Fibroblast of peridontal ligament (primary cell): ENCODE data around the gene PIP5K1B.
"Not testable (repeated sequence)": the region's sequence is repeated elsewhere in the genome, so short reads cannot be mapped to it uniquely, and the experiment has no call there.

Experiments used
- DNase-seq: peaks from one replicate; pipeline ENCODE4 v3.0.0-alpha.2; 2010; ENCODE audit errors: extremely low read depth

The PIP5K1B gene

GRCh38 chr9:68704814-68705530, at the start of gene PIP5K1B:
Gene PIP5K1B (plus strand): TSS chr9:68705240. CDS start chr9:68822615, 117,375 bp downstream.
- peak; percentile 14 for DNase-seq

GRCh38 chr9:68664036-68664435, 41.0 kb upstream of the PIP5K1B start:
- DNase-seq: no peak

GRCh38 chr9:68668127-68668526, 36.9 kb upstream of the PIP5K1B start:
- no peak for DNase-seq

- no peak for DNase-seq
Observed at GRCh38 chr9:68669218-68669617, 35.8 kb upstream of the PIP5K1B start.

- DNase-seq: no peak
Observed at GRCh38 chr9:68672215-68672614, 32.8 kb upstream of the PIP5K1B start.

GRCh38 chr9:68672625-68673024, 32.4 kb upstream of the PIP5K1B start:
- no peak for DNase-seq

- DNase-seq: no peak
Observed at GRCh38 chr9:68678430-68678829, 26.6 kb upstream of the PIP5K1B start.

GRCh38 chr9:68683433-68683832, 21.6 kb upstream of the PIP5K1B start:
- no peak for DNase-seq

GRCh38 chr9:68685213-68685612, 19.8 kb upstream of the PIP5K1B start:
- DNase-seq: no peak

- no peak for DNase-seq
Observed at GRCh38 chr9:68685770-68686169, 19.3 kb upstream of the PIP5K1B start.

- no peak for DNase-seq
Observed at GRCh38 chr9:68690088-68690487, 15.0 kb upstream of the PIP5K1B start.

- DNase-seq: no peak
Observed at GRCh38 chr9:68692519-68692918, 12.5 kb upstream of the PIP5K1B start.

- DNase-seq: no peak
Observed at GRCh38 chr9:68694125-68694524, 10.9 kb upstream of the PIP5K1B start.

- no peak for DNase-seq
Observed at GRCh38 chr9:68697851-68698250, 7.2 kb upstream of the PIP5K1B start.

- no peak for DNase-seq
Observed at GRCh38 chr9:68698943-68699509, 6.0 kb upstream of the PIP5K1B start.

- DNase-seq: not testable (repeated sequence)
Observed at GRCh38 chr9:68699625-68700024, 5.4 kb upstream of the PIP5K1B start.

- DNase-seq: no peak
Observed at GRCh38 chr9:68702493-68702892, 2.5 kb upstream of the PIP5K1B start.

GRCh38 chr9:68703672-68704071, 1.4 kb upstream of the PIP5K1B start:
- DNase-seq: no peak

- no peak for DNase-seq
Observed at GRCh38 chr9:68704498-68704813, 584 bp upstream of the PIP5K1B start.

- no peak for DNase-seq
Observed at GRCh38 chr9:68705531-68706362, 707 bp downstream of the PIP5K1B start.

GRCh38 chr9:68706363-68707201, 1.5 kb downstream of the PIP5K1B start:
- no peak for DNase-seq
